Peyer's patch (tissue), 4 donors: ENCODE data around the gene RNASE1.

Source experiments
- POLR2A ChIP-seq, 2 donors: fragments of 450-650 bp; IDR thresholded peaks; one replicate each; pipeline ENCODE4 v1.5.1; 2017; ENCODE audit warnings: antibody characterized with exemption in 2 of 2, mild to moderate bottlenecking in 2 of 2, moderate library complexity in 2 of 2
- TF ChIP-seq, protein P1 (sequence below), 6 experiments: fragments of 450-650 bp in 4 of 6; fragments of 200-600 bp in 2 of 6; sonication (generic) in 1 of 6; IDR thresholded peaks; one replicate each; pipeline ENCODE4 v1.5.1; 2017 to 2019; ENCODE audit warnings: antibody characterized with exemption in 6 of 6, mild to moderate bottlenecking in 3 of 6, moderate library complexity in 1 of 6

DNA sequence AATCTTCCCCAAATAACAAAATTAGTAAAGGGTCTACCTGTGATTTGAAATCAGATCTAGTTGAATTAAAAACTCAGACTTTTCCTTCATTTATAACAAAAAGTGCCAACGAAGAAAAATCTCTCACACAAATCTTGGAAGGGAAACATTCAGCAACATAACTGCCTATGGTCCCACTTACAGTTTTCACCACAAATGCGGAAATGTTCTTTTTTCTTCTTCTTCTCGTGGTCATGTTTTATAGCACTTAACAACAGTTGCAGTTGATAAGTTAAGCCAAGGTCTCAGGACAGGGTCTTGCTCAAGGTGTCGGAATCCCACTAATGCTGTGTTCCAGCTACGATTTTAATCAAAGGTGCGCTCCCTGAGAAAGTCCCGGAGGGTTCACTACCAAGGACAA, 11.5 kb downstream of the RNASE1 start:
- TF ChIP-seq, protein P1, sequence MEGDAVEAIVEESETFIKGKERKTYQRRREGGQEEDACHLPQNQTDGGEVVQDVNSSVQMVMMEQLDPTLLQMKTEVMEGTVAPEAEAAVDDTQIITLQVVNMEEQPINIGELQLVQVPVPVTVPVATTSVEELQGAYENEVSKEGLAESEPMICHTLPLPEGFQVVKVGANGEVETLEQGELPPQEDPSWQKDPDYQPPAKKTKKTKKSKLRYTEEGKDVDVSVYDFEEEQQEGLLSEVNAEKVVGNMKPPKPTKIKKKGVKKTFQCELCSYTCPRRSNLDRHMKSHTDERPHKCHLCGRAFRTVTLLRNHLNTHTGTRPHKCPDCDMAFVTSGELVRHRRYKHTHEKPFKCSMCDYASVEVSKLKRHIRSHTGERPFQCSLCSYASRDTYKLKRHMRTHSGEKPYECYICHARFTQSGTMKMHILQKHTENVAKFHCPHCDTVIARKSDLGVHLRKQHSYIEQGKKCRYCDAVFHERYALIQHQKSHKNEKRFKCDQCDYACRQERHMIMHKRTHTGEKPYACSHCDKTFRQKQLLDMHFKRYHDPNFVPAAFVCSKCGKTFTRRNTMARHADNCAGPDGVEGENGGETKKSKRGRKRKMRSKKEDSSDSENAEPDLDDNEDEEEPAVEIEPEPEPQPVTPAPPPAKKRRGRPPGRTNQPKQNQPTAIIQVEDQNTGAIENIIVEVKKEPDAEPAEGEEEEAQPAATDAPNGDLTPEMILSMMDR (IDR thresholded peaks at IDR 0.05) = no peak
- TF ChIP-seq POLR2A (IDR thresholded peaks at IDR 0.05) = no peak
